ENCODE results near the gene MLC1.

DNA sequence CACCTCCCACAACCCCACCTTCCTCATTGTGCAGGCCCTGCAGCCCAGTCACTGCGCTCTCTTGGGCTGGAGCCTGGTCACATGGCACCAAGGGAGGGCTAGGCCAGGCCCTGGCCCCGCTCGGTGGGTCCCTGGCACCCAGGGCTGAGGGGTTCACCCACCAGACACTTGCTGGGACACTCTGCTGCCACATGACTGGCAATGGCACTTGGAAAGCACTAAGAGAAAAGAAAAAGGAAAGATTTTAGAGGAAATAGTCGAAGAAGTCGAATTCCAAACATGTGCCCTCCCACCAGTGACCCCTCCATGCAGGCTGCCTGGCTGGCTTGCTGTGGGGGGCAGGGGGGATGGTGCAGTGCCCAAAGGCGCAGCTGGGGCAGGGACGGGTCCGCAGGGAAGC lies 14.9 kb downstream of the MLC1 start:
- TF ChIP-seq ZNF776 (tag by site-specific recombination; IDR thresholded peaks at IDR 0.05; ENCODE audit: borderline replicate concordance) (no peak), ZNF350 (tag by site-specific recombination; IDR thresholded peaks at IDR 0.05) (no peak)
- TF ChIP-seq, protein P1, sequence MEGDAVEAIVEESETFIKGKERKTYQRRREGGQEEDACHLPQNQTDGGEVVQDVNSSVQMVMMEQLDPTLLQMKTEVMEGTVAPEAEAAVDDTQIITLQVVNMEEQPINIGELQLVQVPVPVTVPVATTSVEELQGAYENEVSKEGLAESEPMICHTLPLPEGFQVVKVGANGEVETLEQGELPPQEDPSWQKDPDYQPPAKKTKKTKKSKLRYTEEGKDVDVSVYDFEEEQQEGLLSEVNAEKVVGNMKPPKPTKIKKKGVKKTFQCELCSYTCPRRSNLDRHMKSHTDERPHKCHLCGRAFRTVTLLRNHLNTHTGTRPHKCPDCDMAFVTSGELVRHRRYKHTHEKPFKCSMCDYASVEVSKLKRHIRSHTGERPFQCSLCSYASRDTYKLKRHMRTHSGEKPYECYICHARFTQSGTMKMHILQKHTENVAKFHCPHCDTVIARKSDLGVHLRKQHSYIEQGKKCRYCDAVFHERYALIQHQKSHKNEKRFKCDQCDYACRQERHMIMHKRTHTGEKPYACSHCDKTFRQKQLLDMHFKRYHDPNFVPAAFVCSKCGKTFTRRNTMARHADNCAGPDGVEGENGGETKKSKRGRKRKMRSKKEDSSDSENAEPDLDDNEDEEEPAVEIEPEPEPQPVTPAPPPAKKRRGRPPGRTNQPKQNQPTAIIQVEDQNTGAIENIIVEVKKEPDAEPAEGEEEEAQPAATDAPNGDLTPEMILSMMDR (tag by site-specific recombination; IDR thresholded peaks at IDR 0.05) = no peak

All from HEK293 (cell line).